ENCODE measurements around the gene DEPDC4. TPM values are rescaled to one million over a fixed set of nuclear protein-coding genes. Genes with fewer than 3 reads are reported as not detected.
"Not testable (repeated sequence)": the region's sequence is repeated elsewhere in the genome, so short reads cannot be mapped to it uniquely, and the experiment has no call there.

DEPDC4 gene
- total RNA-seq, 1 experiment from 2014 or later: 1.4 TPM

DNA sequence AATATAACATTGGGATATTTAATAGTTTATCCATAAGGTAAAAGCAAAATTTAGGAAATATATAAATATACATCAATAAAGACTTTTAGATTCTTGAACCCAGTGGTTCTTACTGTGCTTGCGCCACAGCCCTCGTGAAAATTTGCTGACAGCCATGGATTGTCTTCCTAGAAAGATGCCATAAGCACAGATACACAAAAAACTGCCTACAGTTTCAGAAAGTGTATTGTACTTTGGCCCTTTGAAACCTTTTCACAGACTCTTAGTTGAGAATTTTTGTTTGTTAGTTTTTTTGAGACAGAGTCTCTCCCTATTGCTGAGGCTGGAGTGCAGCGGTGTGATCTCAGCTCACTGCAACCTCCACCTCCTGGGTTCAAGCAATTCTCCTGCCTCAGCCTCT is 28.1 kb downstream of the DEPDC4 start:
- no TSS peak for BruUV-seq (replicated peaks)
- no peak overlapping the region for H3K27ac Mint-ChIP-seq (ENCODE audit: low read depth, unreplicated experiment)
- intact Hi-C loops (cut with micrococcal nuclease): loop anchor here (10.0 kb wide), 1 partner anchor 426 kb away; no protein-coding TSS in a partner anchor
- CTCF ChIA-PET: interaction anchor here (0.9 kb wide), 1 partner anchor 9 kb away, joined by 3 read pairs; no protein-coding TSS in a partner anchor
- H3K36me3 Mint-ChIP-seq (ENCODE audit: insufficient read depth, unreplicated experiment): no peaks in the 10 kb centered on the region
- H3K4me3 Mint-ChIP-seq (ENCODE audit: unreplicated experiment): no peak overlapping the region
- no peaks in the 10 kb centered on the region for H3K9me3 Mint-ChIP-seq (ENCODE audit: unreplicated experiment)
- DNase-seq (ENCODE audit: unreplicated experiment): no peak
- POLR2A ChIA-PET: no interaction called here
- TF ChIP-seq CTCF (IDR thresholded peaks at IDR 0.05; ENCODE audit: unreplicated experiment): no peak
- no peaks in the 10 kb centered on the region for H3K27me3 Mint-ChIP-seq (ENCODE audit: insufficient read depth, unreplicated experiment)
- no peaks in the 10 kb centered on the region for H3K4me1 Mint-ChIP-seq (ENCODE audit: insufficient read depth, unreplicated experiment)

DNA sequence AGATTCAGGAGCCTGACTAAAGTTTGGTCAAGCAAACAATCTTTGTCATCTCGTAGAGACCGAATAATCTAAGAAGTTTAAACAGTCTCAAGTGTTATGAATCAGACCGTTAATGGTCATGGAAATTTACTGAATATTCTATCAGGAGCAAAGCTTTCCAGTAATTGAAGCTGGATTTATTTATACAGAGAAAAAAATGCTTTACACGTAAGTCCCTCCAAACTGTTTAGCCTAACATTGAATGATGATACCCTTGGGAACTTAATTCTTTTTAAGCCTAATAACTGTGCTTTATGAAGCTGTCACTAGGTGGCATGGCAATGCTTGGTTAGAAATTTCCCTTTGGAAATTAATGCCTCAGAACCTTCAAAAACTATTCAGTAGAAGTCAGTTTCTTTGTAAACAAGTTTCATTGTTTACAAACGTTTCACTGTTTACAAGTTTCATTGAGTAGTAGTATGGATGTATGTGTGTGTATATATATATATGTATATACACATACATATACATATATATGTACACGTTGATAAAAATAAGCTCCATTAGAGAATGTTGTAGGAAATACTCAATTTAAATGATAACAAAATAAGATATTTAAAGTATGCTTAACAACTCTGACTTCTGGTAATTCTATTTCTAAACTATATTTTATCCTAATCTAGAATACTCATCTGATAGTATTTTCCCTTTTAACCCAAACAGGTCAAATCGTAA is 32.1 kb downstream of the DEPDC4 start:
- no TSS peak for BruUV-seq (replicated peaks)

GRCh38 chr12:100234166-100234565 is 32.7 kb downstream of the DEPDC4 start:
- DNase-seq (ENCODE audit: unreplicated experiment): peak; percentile 31
- intact Hi-C loops (cut with micrococcal nuclease): loop anchor here (1.0 to 10.0 kb wide), 4 partner anchors 115 to 500 kb away; no protein-coding TSS in a partner anchor
- Mint-ChIP-seq H3K27ac (ENCODE audit: low read depth, unreplicated experiment) (no peak overlapping the region), H3K9me3 (ENCODE audit: unreplicated experiment) (no peaks in the 10 kb centered on the region), H3K4me3 (ENCODE audit: unreplicated experiment) (no peak overlapping the region), H3K36me3 (ENCODE audit: insufficient read depth, unreplicated experiment) (peaks cover 4% of the 10 kb centered on the region), H3K4me1 (ENCODE audit: insufficient read depth, unreplicated experiment) (peaks cover 7% of the 10 kb centered on the region), H3K27me3 (ENCODE audit: insufficient read depth, unreplicated experiment) (no peaks in the 10 kb centered on the region)
- TF ChIP-seq CTCF (IDR thresholded peaks at IDR 0.05; ENCODE audit: unreplicated experiment): no peak
- POLR2A ChIA-PET: interaction anchor here (0.6 to 3.1 kb wide), 3 partner anchors 33 to 156 kb away, joined by 3 to 19 read pairs (median 5); partner anchors contain the start of genes ACTR6, DEPDC4 and SCYL2
- BruUV-seq (replicated peaks): no TSS peak
- CTCF ChIA-PET: interaction anchor here (0.6 to 2.1 kb wide), 23 partner anchors 10 to 1892 kb away, joined by 3 to 17 read pairs (median 4); partner anchors contain the start of genes DEPDC4 and SCYL2

More for the DNA sequence above, 32.1 kb downstream of the DEPDC4 start:
- peaks cover 4% of the 10 kb centered on the region for H3K36me3 Mint-ChIP-seq (ENCODE audit: insufficient read depth, unreplicated experiment)
- H3K9me3 Mint-ChIP-seq (ENCODE audit: unreplicated experiment): no peaks in the 10 kb centered on the region
- TF ChIP-seq CTCF (IDR thresholded peaks at IDR 0.05; ENCODE audit: unreplicated experiment): peak; percentile 60
- H3K4me3 Mint-ChIP-seq (ENCODE audit: unreplicated experiment): no peak overlapping the region
- DNase-seq (ENCODE audit: unreplicated experiment): peak; percentile 56
- H3K4me1 Mint-ChIP-seq (ENCODE audit: insufficient read depth, unreplicated experiment): peaks cover 6% of the 10 kb centered on the region
- CTCF ChIA-PET: interaction anchor here (0.5 to 2.1 kb wide), 40 partner anchors 9 to 1891 kb away, joined by 3 to 17 read pairs (median 4); partner anchors contain the start of genes ACTR6, DEPDC4 and SCYL2
- POLR2A ChIA-PET: interaction anchor here (0.6 to 1.2 kb wide), 3 partner anchors 34 to 211 kb away, joined by 3 to 4 read pairs (median 3); partner anchors contain the start of gene ACTR6
- intact Hi-C loops (cut with micrococcal nuclease): loop anchor here (1.0 to 10.0 kb wide), 4 partner anchors 114 to 500 kb away; no protein-coding TSS in a partner anchor
- no peaks in the 10 kb centered on the region for H3K27me3 Mint-ChIP-seq (ENCODE audit: insufficient read depth, unreplicated experiment)
- H3K27ac Mint-ChIP-seq (ENCODE audit: low read depth, unreplicated experiment): no peak overlapping the region

DNA sequence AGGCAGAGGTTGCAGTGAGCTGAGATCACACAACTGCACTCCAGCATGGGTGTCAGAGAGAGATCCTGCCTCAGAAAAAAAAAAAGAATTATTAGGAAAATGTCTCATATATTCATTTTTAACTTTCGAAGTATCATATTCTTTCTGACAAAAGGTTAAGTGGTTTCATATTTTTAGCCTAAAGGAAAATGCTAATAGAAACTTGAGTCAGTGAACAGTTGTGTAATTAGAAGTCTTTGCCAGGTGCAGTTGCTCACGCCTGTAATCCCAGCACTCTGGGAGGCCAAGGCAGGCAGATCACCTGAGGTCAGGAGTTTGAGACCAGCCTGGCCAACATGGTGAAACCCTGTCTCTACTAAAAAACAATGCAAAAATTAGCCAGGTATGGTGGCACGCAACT is 35.0 kb downstream of the DEPDC4 start:
- not testable (repeated sequence) for H3K9me3 Mint-ChIP-seq (ENCODE audit: unreplicated experiment); H3K36me3 Mint-ChIP-seq (ENCODE audit: insufficient read depth, unreplicated experiment); H3K4me3 Mint-ChIP-seq (ENCODE audit: unreplicated experiment); H3K27ac Mint-ChIP-seq (ENCODE audit: low read depth, unreplicated experiment); H3K4me1 Mint-ChIP-seq (ENCODE audit: insufficient read depth, unreplicated experiment); BruUV-seq (replicated peaks); H3K27me3 Mint-ChIP-seq (ENCODE audit: insufficient read depth, unreplicated experiment)
- ChIA-PET CTCF (interaction anchor here (0.7 to 1.1 kb wide), 3 partner anchors 9 to 369 kb away, joined by 3 to 6 read pairs (median 5); no protein-coding TSS in a partner anchor), POLR2A (interaction anchor here (0.8 to 3.1 kb wide), 4 partner anchors 8 to 40 kb away, joined by 3 to 19 read pairs (median 4); partner anchors contain the start of genes DEPDC4 and SCYL2)
- peak; percentile 75 for DNase-seq (ENCODE audit: unreplicated experiment)
- intact Hi-C loops (cut with micrococcal nuclease): loop anchor here (10.0 kb wide), 1 partner anchor 433 kb away; no protein-coding TSS in a partner anchor

All from MCF 10A (cell line).